Astrocyte of the spinal cord (primary cell): ENCODE data around the gene MYRFL.

Source experiments
- DNase-seq: peaks from one replicate; pipeline ENCODE4 v3.0.0; 2011; ENCODE audit warnings: low read depth, low spot score
- H3K4me3 ChIP-seq: 2 replicates; pipeline ENCODE4 v1.5.1; 2011; ENCODE audit warnings: low read depth, mild to moderate bottlenecking, low read length, moderate library complexity
- in situ Hi-C: cut with HindIII; loops from 2 replicates; pipeline ENCODE4 v1.10.0; 2017; ENCODE audit warnings: low sequenced_read_pairs
- TF ChIP-seq, protein P1 (sequence below): IDR thresholded peaks from 2 replicates; pipeline ENCODE4 v1.5.1; 2012; ENCODE audit warnings: low read depth, mild to moderate bottlenecking, low read length, inconsistent platforms

The MYRFL gene

DNA sequence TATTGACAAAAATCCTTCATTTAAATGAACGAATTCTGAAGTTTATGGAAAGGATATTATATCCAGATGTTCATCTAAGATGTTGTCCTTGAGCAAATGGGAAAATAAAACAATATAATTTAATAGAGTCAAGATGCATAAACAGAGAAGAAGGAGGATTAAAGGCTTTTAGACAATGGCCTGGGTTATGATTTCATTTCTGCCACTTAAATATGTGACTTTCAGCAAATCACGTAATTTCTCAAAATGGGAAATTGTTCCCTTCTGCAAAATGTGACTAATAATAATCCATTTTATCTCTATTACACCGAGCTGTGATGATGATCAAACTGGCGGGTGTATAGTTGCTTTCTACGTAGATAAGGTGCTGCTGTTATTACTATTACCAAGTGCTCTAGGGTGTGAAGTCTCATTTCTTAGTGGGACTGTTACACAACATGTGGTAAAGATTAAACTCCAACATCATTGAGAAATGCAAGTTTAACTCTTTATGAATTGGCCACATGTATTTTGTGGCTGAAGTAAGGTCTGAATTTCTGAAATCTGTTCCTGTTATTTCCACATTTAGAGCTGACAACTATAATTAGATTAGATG, 157.0 kb downstream of the MYRFL start:
- no peak overlapping the region for H3K4me3 ChIP-seq
- no peak for DNase-seq
- in situ Hi-C loops = no loop called here
- TF ChIP-seq, protein P1, sequence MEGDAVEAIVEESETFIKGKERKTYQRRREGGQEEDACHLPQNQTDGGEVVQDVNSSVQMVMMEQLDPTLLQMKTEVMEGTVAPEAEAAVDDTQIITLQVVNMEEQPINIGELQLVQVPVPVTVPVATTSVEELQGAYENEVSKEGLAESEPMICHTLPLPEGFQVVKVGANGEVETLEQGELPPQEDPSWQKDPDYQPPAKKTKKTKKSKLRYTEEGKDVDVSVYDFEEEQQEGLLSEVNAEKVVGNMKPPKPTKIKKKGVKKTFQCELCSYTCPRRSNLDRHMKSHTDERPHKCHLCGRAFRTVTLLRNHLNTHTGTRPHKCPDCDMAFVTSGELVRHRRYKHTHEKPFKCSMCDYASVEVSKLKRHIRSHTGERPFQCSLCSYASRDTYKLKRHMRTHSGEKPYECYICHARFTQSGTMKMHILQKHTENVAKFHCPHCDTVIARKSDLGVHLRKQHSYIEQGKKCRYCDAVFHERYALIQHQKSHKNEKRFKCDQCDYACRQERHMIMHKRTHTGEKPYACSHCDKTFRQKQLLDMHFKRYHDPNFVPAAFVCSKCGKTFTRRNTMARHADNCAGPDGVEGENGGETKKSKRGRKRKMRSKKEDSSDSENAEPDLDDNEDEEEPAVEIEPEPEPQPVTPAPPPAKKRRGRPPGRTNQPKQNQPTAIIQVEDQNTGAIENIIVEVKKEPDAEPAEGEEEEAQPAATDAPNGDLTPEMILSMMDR = no peak

DNA sequence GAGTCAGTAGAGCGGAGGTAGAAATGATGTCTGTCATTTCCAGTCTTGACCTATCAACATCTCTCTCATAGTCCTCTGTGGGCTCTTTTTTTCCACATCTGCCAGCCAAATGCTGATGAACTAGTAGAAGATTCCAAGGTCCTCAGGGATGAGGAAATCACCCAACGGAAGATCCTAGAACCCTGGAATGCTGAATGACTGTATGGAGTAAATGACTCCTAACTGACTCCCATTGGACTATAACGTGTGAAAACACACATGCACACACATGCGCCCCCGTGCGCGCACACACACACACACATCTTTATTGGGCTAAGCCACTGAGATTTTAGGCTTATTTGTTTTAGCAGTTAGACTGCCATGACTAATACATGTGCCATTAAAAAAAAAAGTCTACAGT, 159.2 kb downstream of the MYRFL start:
- TF ChIP-seq, protein P1 = no peak
- no peak for DNase-seq
- in situ Hi-C loops = no loop called here
- H3K4me3 ChIP-seq = no peak overlapping the region

DNA sequence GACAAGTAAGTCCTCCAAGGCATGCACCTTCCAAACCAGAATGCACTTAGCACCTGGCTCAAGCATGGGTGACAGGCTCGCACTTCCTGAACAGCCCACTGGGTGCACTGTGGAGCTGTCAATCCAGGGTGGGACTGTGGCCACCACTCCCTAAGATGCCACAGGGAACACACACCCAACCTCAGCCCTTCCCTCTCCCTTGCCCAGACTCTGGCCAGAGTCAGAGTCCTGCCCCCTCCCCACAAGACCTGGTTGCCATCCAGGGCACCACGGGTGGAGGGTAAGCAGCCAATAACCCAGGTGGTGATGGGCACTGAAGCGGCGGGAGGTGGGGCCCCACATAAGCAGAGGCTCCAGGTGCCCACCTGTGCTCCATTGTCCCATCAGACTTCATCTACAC, 160.6 kb downstream of the MYRFL start:
- TF ChIP-seq, protein P1 = peak; percentile 30
- H3K4me3 ChIP-seq = no peak overlapping the region
- DNase-seq = no peak
- in situ Hi-C loops = no loop called here

DNA sequence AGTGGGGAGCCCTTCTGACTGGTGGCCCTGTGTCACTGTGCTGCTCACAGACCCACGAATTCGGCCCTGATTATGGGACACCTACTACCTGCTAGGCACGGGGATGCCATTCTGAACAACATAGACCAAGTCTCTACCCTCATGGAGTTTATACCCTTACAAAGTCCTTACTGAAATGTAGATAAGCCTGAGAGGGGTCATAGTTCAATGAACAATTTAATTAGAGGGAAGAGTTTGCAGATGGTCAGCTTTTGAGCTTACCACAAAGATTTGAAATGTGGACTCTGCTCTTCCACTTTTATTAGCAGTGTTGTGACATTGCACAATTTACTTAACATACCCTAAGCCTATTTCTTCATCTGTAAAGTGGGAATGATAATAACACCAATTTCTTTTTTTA, 161.1 kb downstream of the MYRFL start:
- TF ChIP-seq, protein P1 = no peak
- in situ Hi-C loops = no loop called here
- no peak overlapping the region for H3K4me3 ChIP-seq
- DNase-seq = no peak

DNA sequence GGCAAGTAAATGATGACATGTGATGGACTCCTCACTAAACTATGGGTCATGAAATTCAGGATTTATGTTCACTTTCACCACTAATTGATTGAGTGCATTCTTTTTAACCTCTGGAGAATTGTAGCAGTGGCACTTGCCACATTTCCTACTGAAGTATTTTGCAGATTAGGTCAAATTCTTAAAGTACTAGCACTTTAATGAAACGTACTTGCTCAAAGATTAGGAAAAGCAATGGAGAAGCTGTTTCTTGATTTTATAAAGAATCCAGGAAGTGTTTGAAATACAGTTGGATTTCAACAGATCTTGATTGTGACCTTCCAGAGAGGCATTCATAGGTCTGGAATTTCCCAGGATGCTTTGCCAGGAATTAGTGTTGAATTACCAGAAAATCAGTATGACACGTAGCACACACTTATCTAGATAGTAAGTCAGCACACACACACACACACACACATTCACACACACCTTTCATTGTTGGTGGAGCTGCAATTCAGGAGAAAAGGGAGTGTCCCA, 162.6 kb downstream of the MYRFL start:
- in situ Hi-C loops = no loop called here
- no peak overlapping the region for H3K4me3 ChIP-seq

DNA sequence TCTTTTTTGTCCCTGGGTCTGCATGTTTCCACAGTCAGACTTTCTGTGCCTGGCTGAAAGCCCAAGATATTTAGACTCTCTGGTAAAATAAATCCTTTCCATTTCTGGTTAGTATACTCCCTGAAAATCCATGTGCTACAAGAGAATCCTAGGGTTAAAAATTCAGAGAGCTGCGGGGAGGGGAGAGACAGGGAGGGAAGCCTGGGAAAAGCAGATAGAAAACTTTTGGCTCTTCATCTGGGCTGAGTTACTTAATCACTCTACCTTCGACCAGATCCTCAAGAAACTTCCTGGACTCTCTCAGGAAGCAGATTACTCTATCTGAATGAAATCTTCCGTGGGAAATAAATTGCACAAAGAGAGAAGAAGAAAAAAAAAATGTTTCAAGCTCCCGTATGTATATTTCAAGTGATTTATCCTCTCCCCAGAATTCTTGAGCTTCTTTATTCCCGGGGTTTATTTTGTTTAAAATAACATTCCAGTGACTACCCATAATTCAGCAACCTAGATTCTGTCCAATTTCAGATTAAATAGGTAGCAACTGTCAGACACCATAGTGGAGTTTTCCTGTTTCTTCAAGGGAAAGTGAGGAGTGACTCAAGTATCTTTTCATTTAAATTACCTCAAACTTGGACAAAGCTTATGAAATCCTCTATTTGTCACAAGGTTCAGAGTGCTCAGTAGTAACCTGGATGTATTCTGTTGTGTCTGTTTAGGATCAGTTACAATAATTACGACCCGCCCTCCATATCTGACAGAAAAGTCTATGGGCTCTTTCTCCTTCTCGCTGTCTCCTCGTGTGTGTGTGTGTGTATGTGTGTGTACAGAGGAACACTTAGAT, 163.7 kb downstream of the MYRFL start:
- TF ChIP-seq, protein P1 = no peak
- peak; percentile 46 for DNase-seq
- in situ Hi-C loops = no loop called here
- no peak overlapping the region for H3K4me3 ChIP-seq

More for the DNA sequence above, 162.6 kb downstream of the MYRFL start:
- TF ChIP-seq, protein P1 = no peak
- DNase-seq = peak; percentile 82
